AML-193 (cell line): ENCODE measurements around the gene ERAS.
A peak's percentile ranks its signal among the peaks of the same experiment; 100 is the strongest.
"Not testable (repeated sequence)": the region's sequence is repeated elsewhere in the genome, so short reads cannot be mapped to it uniquely, and the experiment has no call there.

ENCODE experiments used
- DNase-seq, 2 experiments: peaks; one replicate each; lab custom pipeline; 2025; lab: John Stamatoyannopoulos, UW

Gene ERAS

DNA sequence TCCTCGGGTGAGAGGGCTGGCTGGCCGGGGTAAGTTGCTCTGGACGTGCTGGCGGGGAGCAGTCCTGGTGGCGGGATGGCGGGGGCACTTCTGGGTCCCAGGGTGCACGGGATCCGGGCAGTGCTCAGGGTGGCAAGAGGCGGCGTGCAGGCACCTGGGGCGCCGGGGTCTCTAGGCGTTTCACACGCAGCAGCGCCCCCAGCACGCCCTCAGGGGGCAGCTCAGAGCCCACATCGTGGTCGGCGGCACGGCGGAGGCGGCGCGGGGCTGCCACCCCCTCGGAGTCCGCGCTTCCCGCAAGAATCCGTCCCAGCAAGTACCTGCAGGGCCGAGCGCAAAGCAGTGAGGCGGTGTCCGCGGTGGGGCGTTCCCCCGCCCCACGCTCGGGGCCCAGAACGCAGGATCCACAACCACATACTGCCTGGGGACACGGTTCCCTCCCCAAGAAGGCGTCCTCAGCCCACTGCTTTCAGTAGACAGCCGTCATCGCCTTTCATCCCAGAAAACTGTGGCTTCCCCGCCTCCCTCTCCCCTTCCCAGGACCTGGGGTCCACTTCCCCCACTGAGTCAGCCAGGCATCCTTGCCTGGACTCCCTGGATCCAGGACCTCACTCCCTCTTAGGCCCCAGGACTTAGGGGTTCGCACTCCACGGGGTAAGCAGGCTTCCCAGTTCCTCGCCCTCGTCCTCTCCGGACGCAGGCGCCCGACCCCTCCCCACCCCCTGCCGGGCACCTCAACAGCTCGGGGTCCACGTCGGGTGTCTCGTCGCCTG is 5.0 kb downstream of the ERAS start:
- DNase-seq = no peak

DNA sequence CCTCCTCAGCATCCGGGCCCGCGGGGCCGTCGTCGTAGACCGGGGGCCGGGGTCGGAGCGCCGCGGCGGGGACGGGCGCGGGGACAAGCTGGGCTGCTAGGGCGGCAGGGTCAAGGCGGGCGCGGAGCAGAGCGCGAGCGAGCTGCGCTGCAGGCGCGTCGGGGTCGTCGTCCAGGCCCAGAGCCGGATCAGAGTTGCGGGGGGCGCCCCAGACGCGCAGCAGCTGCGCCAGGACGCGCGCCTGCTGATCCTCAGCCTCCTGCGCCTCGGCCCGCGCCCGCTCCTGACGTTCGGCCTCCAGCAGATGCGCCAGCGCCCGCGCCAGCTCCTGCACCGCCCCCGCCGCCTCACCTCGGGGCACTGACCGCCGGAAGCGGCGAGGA is 5.6 kb downstream of the ERAS start:
- no peak for DNase-seq

DNA sequence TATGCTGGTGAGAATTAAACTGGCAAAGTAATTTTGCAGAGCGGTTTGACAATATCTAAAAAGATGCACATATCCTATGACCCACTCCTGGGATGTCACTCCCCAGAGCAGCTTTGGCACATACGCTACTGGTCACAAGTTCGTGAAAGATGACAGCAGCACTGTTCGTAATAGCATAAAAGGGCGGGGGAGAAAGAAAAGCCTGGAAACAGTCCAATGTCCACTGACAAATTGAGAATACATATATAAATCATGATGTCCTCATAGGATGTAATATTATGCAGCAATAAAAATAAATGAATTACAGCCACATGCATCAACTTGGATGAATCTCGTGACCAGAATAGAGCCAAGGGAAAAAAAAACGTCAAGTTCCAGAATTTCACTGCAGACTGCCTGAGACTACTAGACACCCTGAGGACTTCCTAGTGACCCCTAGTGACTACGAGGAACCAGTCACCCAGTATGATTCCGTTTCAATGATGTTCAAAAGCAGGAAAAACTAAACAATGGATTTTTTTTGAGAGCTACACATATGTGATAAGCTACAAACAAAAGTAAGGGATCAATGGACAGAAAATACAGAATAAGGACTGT is 7.3 kb downstream of the ERAS start:
- DNase-seq = no peak

DNA sequence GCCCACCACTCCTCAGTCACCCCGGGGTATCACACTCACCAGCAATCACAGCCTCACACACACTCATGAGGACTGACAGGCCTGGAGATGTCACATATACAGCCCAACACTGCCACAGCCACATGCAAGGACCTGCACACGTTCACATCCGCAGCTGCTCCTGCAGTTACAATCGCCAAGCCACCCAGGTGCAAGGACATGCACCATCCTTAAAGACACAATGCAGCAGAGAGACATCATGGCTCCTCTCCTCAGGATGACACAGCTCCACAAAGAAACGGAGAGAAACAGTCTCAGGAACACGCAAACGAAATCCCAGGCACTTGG is 8.0 kb downstream of the ERAS start:
- DNase-seq = no peak

GRCh38 chrX:48835524-48836329 is 9.4 kb downstream of the ERAS start, which contains the start of gene PCSK1N:
PCSK1N (minus strand) TSS chrX:48835610; CDS start chrX:48835532, 78 bp downstream.
- no peak for DNase-seq

DNA sequence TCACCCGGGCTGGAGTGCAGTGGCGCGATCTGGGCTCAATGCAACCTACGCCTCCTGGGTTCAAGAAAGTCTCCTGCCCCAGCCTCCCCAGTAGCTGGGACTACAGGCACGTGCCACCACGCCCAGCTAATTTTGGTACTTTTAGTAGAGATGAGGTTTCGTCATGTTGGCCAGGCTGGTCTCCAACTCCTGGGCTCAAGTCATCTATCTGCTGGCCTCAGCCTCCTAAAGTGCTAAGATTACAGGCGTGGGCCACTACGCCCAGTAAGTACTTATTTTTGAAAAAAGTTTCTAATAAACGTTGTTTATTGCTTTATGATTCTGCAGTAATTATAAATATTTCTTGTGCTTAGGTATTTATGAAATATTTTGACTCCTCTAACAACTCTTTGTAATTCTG is 13.4 kb downstream of the ERAS start:
- DNase-seq = no peak

DNA sequence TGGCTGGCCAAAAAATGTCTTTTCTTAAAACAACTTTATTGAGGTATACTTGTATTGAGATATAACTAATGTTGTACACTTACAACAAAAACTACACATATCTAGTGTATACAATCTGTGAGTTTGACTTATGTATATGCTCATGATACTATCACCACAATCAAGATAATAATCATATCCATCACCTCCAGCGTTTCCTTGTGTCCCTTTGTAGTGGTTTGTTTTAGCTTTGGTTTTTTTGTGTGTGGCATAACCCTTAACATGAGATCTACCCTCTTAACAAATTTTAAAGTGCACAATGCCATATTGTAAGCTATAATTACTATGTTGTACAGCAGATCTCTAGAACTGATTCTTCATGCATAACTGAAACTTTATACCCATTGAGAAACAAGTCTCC is 22.5 kb downstream of the ERAS start:
- DNase-seq = no peak

DNA sequence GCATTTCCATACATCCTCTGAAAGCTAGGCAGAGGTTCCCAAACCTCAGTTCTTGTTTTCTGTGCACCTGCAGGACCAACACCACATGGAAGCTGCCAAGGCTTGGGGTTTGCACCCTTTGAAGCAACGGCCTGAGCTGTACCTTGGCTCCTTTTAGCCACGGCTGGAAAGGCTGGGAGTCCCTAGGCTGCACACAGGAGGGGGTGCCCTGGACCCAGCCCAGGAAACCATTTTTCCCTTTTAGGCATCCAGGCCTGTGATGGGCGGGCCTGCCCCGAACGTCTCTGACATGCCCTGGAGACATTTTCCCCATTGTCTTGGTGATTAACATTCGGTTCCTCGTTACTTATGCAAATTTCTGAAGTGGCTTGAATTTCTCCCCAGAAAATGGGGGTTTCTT is 26.5 kb downstream of the ERAS start:
- DNase-seq = no peak

- not testable (repeated sequence) for DNase-seq
These were observed 27.2 kb downstream of the ERAS start for GRCh38 chrX:48853494-48853893.

DNA sequence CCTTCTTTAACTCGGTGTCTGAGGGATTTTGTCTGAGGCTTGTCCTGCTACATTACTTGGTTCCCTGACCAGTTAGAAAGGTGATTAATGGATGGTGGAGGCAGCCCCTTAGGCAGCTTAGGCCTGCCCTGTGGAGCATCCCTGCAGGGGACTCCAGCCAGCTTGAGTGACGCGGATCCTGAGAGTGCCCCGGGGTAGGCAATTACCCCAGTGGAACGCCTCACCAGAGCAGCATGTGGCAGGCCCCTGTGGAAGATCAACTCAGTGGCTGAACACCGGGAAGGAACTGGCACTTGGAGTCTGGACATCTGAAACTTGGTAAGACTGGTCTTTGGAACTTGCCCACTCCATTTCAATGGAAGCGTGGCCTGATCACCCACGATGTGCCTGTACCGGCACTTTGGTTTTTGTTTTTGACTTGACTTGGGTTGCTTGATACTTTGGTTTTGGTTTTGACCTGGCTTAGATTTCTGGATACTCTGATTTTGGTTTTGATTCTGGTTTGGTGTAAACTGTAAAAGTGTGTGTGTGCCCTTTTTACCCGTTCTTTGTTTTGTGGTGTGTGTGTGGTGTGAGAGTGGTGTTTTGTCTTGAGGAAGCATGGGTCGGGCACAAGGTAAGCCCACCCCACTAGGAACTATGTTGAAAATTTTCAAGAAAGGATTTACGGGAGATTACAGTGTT is 27.9 kb downstream of the ERAS start:
- not testable (repeated sequence) for DNase-seq

- peak in 1 of 2 experiments; percentile 1 for DNase-seq
These were observed 28.6 kb downstream of the ERAS start for GRCh38 chrX:48854898-48855297.

DNA sequence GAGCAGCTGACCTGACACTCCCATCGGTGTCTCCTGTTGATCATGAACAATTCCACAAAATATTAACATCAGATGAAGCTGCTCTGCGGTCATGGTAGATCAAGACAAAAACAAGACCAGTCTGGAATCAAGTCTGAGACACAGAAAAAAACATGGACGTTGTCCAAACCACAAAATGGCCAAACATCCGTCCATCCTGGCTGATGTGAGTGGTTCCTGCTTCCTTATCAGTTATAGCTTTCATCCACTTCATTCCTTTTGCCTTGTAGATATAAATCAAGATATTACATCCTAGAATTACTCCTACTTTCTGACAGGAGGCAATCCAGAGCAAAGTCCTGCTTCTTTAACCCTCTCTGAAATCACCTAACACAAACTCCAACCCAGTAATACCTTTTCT is 37.9 kb downstream of the ERAS start:
- no peak for DNase-seq

GRCh38 chrX:48872017-48872416 is 45.7 kb downstream of the ERAS start:
- not testable (repeated sequence) for DNase-seq

GRCh38 chrX:48876944-48877343 is 50.6 kb downstream of the ERAS start:
- DNase-seq = not testable (repeated sequence)
